HK-2 (cell line): ENCODE measurements around the gene GNG13.
A peak's percentile ranks its signal among the peaks of the same experiment; 100 is the strongest.
"Not testable (repeated sequence)": the region's sequence is repeated elsewhere in the genome, so short reads cannot be mapped to it uniquely, and the experiment has no call there.

Experiments
- DNase-seq: peaks from one replicate; pipeline ENCODE4 v3.0.0-alpha.2; 2018; ENCODE audit not compliant: unreplicated experiment

GNG13 gene

DNA sequence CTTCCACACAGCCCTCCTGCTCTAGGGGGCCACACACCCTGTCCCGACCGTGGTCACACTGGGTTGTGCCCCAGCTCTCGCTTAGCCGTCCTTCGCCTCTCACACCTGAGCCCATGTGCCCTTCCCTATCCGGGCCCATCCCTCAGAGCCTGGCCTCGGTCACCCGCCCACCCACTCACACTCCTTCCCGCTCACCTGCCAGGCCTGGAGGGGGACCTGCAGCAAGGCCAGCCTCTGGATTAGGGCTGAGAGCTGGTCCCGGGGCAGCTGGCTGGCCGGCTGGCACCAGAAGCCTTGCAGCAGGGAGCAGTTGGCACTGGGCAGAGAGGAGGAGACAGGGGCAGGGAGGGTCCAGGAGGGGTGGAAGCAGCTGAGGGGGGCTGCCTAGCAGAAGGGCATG lies 22.1 kb downstream of the GNG13 start:
- no peak for DNase-seq

GRCh38 chr16:777826-778225 lies 22.7 kb downstream of the GNG13 start:
- DNase-seq, result peak; percentile 61

DNA sequence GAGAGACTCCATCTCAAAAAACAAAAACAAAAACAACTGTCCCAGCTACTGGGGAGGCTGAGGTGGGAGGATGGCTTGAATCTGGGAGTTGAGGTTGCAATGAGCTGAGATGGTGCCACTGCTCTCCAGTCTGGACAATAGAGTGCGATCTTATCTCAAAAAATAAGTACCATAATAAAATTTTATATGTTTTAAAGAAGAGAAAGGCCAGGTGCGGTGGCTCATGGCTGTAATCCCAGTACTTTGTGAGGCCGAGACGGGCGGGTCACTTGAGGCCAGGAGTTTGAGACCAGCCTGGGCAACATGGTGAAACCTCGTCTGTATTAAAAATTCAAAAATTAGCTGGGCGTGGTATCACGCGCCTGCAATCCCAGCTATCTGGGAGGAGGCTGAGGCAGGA lies 23.7 kb downstream of the GNG13 start:
- DNase-seq, result no peak

DNA sequence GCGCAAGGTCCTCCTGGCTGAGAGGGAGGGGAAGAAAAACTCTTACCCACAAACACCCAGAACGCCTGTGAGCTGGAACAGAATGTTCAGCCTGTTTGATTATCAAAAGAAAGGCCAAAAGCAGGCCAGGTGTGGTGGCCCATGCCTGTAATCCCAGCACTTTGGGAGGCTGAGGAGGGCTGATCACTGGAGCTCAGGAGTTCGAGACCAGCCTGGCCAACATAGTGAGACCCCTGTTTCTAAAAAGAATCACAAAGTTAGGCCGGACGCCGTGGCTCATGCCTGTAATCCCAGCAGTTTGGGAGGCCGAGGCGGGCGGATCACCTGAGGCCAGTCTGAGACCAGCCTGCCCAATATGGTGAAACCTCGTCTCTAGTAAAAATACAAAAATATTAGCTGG lies 24.2 kb downstream of the GNG13 start:
- DNase-seq, result not testable (repeated sequence)

DNA sequence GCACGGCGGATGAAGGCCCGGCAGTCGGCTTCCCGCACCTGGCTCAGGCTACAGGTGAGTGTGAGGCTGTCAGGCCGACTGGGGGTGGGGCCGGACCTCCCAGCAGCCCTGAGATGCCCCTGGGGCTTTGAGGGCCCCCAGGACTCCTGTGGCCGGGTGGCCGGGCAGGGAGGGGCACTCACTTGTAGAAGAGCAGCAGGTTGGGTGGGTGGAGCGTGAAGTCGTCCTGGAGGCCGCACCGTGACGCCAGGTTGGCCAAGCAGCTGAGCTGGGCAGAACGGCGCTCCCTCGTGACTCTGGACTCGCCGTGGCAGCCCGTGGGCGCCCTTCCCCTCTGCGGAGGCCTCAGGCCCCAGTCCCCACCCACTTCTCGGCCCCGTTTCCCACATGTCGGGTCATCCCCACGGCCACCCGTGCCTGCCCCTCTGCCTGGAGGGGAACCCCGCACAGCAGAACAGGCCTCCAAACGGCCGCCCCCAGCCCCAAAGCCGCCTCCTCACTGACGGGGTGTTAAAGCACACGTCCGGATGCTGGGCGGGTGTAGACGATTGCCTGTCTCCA lies 25.2 kb downstream of the GNG13 start:
- no peak for DNase-seq

DNA sequence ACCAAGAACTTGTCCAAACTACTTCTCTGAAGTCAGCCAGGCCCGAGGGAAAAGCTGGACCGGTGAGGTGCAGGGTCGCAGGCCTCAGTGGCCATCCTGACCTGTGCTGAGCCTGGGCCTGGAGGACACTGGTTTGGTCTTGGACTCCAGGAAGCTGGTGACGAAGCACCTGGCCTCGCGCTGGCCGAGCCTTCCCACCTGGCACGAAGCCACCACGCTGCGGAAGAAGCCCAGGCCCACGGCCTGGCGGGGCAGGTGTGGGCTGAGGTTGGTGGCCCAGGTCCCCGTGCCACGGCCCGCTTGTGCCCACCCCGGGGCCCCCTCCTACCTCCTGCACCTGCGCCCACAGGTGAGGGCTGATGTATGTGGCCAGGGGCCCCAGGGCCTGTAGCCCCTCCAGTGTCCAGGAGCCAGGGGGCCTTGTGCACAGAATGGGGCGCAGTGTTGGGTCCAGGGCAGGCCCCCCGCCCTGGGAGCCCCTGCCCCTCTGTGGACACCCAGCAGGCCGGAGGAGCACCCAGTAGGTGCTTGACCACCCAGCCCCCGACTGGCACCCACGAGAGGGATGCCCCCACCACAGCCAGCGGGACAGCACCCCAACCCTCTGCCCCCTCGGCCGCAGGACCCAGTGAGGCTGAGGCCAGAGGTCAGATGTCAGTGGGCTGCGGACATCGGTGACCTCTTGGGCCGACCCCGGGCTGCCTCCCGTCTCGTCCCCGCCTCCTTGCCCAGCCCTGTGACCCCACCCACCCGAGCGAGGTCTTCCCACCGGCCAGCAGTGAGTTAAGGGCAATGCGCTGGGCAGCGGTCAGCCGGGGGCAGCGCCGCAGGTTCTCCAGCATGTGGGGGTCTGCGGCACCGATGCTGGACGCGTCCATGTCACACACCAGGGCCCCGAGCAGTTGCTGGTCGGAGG lies 26.2 kb downstream of the GNG13 start:
- no peak for DNase-seq

DNA sequence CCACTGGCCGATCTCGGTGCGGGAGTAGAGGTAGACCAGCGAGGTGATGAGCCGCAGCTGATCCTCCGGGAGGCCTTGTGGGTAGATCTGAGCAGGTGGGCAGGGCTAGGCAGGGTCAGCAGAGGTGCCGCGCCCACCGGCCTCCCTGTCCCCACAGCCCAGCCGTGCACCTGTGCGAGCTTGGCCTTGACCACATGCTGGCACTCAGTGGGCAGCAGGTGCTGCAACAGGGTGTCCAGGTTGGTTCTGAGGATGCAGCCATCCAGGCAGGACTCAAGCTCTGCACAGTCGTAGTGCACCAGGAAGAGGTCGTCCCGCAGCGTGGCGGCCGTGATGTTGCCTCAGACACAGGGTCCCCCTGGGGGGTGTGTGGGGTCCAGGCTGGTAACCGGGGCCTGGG lies 27.6 kb downstream of the GNG13 start:
- no peak for DNase-seq

GRCh38 chr16:770411-770810 lies 30.1 kb downstream of the GNG13 start:
- no peak for DNase-seq

- no peak for DNase-seq
Observed at GRCh38 chr16:769934-770333, 30.6 kb downstream of the GNG13 start.

GRCh38 chr16:769184-769784 lies 31.2 kb downstream of the GNG13 start:
- DNase-seq, result no peak

GRCh38 chr16:768428-768827 lies 32.1 kb downstream of the GNG13 start:
- DNase-seq, result no peak

- DNase-seq, result no peak
Observed at GRCh38 chr16:767743-768235, 32.7 kb downstream of the GNG13 start.

GRCh38 chr16:766820-767640 lies 33.5 kb downstream of the GNG13 start:
- no peak for DNase-seq

DNA sequence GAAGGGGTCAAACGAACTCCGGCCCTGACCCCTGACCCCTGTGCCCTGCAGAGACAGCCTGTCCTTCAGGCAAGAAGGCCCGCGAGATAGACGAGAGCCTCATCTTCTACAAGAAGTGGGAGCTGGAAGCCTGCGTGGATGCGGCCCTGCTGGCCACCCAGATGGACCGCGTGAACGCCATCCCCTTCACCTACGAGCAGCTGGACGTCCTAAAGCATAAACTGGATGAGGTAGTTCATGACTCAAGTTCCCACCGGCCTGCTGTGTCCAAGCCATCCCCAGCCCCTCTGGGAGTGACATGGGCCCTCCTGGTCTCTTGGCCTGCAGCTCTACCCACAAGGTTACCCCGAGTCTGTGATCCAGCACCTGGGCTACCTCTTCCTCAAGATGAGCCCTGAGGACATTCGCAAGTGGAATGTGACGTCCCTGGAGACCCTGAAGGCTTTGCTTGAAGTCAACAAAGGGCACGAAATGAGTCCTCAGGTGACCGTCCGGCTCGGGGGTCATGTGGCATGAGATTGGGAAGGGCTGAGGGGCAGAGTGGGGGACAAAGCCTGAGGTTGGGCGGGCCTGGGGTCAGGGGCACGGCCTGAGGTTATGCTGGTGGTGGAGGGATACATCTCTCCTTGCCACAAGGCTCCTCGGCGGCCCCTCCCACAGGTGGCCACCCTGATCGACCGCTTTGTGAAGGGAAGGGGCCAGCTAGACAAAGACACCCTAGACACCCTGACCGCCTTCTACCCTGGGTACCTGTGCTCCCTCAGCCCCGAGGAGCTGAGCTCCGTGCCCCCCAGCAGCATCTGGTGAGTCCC lies 34.3 kb downstream of the GNG13 start:
- DNase-seq, result no peak

GRCh38 chr16:765488-765865 lies 35.1 kb downstream of the GNG13 start:
- DNase-seq, result no peak

DNA sequence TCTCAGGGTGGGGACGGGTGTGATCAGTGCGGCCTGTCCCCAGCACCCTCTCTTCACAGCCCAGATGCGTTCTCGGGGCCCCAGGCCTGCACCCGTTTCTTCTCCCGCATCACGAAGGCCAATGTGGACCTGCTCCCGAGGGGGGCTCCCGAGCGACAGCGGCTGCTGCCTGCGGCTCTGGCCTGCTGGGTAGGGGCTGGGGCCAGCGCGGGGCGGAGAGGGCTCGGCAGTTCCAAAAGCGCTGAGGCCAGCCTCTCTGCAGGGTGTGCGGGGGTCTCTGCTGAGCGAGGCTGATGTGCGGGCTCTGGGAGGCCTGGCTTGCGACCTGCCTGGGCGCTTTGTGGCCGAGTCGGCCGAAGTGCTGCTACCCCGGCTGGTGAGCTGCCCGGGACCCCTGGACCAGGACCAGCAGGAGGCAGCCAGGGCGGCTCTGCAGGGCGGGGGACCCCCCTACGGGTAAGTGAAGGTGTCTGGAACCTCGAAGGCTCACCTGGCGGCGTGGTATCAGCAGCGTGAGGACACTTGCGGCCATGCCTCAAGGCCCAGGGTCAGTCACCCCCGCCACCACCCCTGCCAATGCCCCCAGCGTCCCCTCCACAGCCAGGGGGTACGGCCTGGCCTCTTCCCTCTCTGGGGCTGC lies 35.6 kb downstream of the GNG13 start:
- DNase-seq, result no peak

DNA sequence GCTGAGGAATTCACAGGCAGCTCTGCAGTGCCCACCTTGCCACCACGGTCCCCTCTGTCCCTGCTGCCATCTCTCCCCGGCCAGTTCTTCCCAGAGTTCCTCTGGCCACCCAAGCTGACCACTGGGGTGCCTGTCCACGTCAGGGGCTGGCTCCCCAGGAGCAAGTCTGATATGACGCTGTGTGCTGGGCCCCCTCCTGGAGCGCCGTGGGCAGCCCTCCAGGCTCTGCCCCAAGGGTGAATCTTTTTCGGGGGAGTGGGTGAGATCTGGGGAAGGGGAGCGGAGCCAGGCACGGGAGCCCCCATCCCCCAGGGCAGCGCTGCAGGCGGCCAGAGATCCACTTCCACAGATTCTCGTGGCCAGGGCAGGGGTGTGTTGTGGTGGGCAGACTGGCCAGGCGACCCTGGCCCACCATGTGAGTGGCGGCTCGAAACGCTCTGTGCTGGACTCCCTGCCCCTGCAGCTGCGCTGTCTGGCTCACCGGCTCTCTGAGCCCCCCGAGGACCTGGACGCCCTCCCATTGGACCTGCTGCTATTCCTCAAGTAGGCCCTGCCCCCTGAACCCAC lies 36.3 kb downstream of the GNG13 start:
- DNase-seq, result no peak

DNA sequence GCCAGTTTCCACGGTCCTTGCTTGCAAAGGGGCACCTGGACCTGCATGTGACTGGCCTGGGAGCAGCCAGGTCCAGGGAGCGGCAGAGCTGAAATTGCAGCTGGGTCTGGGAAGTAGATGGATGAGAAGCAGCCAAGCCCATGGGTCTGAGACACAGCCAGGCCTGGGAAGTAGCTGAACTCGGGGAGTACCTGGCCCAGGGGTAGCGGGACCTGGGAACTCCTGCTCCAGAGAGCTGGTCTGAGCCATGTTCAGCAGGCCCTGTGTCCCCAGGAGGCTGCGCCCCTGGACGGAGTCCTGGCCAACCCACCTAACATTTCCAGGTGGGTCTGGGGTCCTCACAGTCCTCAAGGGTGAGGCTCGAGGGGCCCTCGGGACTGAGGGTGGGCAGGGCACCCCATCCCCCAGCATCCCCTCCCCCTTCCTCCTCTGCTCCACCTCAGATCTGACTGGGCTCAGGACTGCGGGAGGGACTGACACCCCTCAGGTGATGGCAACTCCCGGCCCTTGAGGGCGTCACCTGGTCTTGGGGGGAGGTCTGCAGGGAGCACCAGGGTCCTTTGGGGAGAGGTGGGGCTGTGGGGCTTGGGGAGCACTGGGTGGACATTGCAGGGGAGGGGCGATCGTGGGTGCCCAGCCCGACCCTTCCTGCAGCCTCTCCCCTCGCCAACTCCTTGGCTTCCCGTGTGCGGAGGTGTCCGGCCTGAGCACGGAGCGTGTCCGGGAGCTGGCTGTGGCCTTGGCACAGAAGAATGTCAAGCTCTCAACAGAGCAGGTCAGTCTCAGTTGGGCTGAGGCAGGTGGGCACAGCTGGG lies 37.0 kb downstream of the GNG13 start:
- DNase-seq, result no peak

DNA sequence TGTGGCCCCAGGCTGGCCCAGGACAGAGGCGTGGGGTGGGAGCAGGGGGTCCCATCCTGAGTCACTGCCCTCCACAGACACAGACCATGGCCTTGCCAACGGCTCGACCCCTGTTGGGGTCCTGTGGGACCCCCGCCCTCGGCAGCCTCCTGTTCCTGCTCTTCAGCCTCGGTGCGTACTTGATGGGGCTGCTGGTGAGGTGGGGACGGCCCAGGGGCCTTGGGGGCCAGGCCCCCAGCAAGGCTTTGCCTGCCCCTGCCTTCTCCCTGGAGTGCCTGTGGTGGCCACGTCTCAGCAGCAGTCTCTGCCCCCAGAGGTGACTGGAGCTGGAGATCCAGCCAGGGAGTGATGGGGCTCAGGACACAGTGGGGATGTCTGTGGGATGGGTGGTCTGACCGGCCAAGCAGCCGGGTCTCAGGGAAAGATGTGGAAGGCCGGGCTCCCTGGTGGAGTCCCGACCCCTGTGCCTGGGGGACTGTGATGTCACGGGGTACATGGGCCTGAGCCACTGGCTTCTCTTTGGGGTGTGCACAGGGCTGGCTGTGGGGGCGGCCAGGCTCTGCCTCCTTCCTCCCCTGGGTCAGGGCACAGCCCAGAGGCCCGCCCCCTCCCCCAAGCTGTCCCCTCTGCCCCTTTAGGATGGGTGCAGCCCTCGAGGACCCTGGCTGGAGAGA lies 37.8 kb downstream of the GNG13 start:
- DNase-seq, result no peak
